ENCODE results near the gene PPP1R3F.

DNA sequence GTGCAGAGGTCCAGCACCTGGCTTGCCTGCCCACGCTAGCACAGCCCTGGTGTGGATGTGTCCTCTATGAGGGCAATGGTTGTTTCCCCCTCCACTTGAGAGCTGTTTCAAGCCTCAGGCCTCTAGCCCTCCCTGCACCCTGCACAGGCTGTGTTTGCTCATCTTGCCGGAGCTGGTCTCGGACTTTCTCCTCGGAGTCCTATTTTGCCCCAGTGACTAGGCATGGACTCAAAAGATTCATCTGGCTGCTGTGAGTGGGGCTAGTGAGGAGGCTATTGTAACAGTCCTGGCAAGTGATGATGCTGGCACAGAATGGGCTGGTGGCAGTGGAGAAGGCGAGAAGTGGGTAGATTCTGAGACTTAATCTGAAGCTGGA lies 10.9 kb upstream of the PPP1R3F start:
- TF ChIP-seq ZNF561 (CRISPR knock-in tag; conservative IDR thresholded peaks at IDR 0.05) (no peak), TAL1 (IDR thresholded peaks at IDR 0.05) (no peak)

Data from K562 (cell line).